GM21717 (cell line): ENCODE data around the gene OBSCN.
"Not testable (repeated sequence)": the region's sequence is repeated elsewhere in the genome, so short reads cannot be mapped to it uniquely, and the experiment has no call there.

Source experiments
- ATAC-seq: cut with Tn5 transposase; IDR thresholded peaks from one replicate; pipeline ENCODE4 v1.9.1; 2021; ENCODE audit warnings: mild to moderate bottlenecking, moderate library complexity; ENCODE audit not compliant: unreplicated experiment

Gene OBSCN

DNA sequence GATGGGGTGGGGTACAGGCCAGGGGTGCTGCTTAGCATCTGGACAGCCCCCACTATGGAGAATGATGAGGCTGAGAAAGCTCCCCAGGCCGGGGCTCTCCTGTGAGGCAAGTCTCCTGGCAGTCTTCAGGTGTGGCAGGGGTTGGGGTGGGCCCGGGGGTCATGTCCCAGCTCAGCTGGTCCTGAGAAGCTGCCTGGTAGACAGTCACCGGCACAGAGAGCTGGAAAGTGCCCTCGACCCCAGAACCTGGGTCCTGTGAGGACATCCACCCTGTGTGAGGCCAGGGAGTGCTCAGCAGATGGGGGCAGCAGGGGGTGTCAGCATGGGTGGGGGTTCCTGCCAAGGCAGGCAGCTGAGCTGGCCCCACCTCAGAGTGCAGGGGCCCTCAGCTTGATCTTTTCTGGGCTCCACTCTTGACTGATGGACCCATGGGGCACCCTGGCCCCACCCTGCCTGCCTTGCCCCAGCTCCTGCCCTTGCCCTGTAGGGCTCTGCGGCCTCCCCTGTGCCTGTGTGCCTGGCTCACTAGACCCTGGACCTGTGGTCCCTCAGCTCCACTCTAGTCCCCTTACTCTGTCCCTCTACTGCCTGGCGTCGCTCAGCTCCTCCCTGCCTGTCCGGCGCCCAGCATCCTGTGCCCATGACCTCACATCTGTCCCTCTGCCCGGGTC is 36.5 kb upstream of the OBSCN start:
- no peak for ATAC-seq

GRCh38 chr1:228172591-228173527 is 35.0 kb upstream of the OBSCN start:
- ATAC-seq, result no peak

DNA sequence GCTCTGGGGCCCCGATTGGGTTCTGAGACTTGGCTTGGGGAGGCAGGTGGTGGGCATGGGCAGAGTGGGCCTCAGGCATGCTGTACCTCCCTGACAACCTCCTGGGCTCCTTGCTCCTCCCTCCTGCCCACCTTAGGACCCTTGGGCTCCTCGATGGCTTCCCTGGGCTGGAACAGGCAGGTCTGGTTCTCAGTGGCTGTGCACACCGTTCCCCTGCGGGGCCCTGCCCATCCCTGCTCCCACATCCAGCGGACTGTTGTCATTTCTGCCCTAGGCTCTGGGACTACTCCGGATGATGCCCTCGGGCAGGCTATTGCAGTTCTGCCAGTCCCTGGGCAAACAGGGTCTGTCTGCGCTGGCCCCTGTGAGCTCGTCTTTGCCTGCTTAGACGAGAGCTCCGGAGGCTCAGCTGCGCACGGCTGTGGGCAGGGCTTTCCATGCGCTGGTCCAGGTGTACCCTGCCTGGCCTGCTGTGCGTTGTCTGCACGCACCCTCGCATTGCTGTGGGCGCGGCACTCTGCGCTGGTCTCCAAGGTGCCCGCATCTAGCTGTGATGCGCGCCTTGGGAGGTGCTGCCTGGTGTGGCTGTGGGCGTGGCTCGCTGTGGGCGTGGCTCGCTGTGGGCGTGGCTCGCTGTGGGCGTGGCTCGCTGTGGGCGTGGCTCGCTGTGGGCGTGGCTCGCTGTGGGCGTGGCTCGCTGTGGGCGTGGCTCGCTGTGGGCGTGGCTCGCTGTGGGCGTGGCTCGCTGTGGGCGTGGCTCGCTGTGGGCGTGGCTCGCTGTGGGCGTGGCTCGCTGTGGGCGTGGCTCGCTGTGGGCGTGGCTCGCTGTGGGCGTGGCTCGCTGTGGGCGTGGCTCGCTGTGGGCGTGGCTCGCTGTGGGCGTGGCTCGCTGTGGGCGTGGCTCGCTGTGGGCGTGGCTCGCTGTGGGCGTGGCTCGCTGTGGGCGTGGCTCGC is 34.0 kb upstream of the OBSCN start:
- ATAC-seq, result not testable (repeated sequence)

DNA sequence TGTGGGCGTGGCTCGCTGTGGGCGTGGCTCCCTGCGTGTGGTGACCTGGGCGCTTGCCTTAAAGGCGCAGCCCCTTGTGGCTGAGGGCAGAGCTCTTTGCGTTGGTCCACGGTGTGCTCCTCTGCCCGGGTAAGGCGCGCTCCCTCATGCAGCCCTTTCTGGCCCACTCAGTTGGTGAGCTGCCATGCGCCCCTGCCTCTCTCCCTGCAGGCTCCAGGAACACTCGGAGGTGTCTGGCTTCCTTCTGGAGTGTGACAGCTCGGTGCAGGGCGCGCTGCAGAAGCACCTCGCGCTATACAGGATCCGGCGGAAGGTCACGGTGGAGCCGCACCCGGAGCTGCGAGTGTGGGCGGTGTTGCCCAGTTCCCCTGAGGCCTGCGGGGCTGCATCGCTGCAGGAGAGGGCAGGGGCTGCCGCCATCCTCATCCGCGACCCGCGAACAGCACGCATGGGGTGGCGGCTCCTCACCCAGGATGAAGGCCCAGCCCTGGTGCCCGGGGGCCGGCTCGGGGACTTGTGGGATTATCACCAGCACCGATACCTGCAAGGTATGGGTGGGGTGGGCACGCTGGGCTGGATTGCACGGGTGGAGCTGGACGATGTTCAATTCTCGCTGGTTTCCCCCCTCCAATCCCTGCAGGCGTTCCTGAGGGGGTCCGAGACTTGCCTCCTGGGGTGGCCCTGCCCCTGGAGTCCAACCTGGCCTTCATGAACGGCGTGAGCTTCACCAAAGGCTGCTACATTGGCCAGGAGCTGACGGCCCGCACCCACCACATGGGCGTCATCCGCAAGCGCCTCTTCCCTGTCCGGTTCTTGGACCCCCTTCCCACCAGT is 33.1 kb upstream of the OBSCN start:
- ATAC-seq, result no peak

GRCh38 chr1:228175316-228176023 is 32.4 kb upstream of the OBSCN start:
- ATAC-seq, result no peak

DNA sequence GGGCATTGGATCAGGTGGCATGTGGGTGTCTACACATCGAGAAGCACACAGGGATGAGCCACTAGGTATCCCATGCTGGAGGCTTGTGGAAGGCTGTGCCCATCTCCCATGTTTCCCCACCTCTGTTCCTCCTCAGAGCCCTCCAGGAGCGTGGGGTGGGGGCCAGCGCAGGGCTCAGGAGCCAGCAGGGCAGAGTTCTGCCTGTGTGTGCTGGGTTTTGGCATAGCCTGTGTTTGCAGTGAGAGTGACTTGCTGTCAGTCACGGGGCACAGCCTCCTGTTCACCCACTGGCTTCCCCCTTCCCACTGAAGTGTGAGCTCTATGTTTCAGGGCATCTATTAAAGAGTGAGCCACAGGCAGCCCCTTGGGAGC is 31.8 kb upstream of the OBSCN start:
- no peak for ATAC-seq

DNA sequence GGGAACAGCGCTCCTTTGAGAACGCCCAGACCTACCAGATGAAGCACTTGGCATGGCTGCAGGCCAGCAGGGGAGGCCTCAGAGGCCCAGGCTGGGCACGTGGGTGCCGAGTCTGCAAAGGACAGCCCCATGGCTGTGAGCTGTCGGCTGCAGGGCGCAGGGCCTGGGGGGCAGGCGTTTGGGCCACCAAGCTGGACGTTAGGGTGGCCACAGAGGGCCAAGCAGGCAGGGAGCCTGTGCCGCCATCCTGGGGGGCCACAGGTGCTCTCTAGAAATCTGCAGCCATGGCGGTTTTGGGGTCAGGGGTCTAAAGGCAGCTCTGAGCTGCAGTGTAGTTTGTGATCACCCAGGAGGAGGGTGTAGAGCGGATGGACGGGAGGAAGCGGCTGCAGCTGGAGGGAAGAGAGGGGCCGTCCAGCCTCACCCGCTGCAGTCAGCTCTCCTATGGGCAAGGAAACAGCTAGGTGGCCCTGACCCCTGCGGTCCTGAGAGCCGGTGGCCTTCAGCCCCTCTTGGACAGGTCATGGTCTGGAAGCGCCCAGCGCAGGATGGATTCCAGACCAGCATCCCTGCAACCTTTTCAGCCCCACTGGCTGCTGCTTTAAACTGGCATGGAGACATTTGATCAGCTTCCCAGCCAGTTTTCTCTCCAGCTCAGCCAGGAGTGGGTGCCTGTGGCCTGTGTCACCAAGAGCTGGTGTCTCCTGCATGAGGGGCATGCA is 31.2 kb upstream of the OBSCN start:
- ATAC-seq, result no peak

GRCh38 chr1:228177183-228177475 is 30.7 kb upstream of the OBSCN start:
- ATAC-seq, result no peak

DNA sequence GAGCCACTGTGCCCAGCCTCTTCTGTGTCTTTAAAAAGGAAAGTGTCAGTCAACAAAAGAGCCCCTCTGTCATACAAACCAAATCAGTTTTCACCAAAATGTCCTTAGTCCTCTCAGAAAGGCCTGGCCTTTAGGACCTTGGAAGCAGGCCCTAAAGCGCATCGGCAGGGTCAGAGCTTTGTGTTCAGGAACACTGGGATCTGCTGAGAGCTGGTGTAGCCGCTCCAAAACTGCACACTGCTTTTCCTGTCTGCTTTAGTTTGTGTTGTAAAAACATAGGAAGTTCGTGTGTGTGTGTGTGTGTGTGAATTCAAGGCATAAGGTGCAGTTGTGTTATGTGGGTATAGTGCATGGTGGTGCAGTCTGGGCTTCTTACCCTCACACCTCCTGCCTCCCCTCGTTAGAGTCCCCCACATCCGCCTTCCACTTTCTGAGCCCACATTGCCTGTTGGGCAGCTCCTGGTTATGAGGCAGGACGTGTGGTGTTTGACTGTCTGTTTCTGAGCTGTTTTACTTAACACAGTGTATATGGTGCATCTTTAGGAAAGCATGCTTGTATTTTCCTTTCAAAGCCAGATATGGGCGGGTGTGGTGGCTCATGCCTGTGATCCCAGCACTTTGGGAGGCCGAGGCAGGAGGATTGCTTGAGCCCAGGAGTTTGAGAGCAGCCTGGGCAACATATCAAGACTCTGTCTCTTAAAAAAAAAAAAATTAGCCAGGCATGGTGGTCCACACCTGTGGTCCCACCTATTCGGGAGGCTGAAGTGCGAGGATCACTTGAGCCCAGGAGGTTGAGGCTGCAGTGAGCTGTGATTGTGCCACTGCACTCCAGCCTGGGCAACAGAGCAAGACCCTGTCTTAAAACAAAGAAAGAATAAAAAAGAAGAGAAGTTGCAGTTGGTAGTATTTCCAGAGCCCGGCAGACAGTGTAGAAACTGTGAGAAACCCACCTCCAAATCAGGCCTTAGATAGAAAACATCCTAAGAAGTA is 29.8 kb upstream of the OBSCN start:
- no peak for ATAC-seq

GRCh38 chr1:228178737-228179684 is 28.8 kb upstream of the OBSCN start:
- no peak for ATAC-seq

- ATAC-seq, result no peak
Measured at GRCh38 chr1:228180271-228180958, 27.4 kb upstream of the OBSCN start.

- ATAC-seq, result no peak
Measured at GRCh38 chr1:228180959-228181644, 26.7 kb upstream of the OBSCN start.

DNA sequence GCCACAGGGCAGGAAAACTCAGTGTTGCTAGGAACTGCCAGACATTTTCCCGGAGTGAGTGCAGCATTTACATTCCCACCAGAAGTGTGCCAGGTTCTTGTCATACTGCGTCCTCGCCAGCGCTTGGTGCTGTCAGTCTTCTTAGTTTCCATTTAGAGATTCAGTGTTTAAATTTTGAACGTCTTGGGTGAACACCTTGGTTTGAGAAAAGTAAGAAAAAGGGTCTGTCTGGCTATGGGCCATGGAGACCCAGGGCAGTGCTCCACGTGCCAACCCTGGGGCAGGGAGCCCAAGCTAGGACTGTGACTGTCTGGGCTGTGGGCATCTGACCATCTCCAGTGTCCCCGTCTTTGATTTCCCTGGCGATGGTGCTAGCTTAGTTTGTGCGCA is 26.2 kb upstream of the OBSCN start:
- no peak for ATAC-seq

DNA sequence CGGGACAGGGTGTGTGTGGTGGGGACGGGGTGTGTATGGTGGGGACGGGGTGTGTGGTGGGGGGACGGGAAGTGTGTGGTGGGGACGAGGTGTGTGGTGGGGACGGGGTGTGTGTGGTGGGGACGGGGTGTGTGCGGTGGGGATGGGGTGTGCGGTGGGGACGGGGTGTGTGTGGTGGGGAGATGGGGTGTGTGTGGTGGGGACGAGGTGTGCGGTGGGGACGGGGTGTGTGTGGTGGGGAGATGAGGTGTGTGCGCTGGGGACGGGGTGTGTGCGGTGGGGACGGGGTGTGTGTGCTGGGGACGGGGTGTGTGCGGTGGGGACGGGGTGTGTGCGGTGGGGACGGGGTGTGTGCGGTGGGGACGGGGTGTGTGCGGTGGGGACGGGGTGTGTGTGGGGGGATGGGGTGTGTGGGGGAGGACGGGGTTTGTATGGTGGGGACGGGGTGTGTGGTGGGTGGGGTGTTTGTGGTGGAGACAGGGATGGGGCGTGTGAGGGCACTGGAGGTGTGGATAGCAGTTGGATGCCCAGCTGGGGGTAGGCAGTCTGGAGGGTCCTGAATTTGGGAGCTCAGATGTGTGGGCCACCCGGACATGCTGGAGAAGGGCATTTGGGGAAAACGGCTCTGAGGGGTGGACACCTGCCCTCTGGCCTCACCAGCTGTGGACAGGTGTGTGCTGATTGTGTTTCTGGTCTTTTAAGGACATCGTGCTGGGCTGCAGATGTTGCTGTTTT is 25.4 kb upstream of the OBSCN start:
- ATAC-seq, result no peak

DNA sequence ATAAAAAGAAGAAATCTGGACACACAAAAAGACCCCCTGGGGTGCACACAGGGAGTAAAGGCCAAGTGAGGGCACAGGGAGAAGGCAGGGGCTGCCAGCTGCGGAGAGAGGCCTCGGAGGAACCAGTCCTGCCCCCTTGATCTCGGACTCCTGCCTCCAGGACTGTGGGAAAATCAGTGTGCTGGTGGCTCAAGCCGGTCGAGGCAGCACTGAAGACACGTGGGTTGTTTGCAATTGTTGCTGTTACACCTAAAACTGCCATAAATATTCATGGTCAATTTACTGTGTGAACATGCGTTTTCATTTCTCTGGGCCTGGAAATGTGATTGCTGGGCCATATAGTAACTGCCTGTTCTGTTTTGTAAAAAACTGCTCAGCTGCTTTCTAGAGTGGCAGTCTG is 23.7 kb upstream of the OBSCN start:
- ATAC-seq, result no peak
